HUES48 (cell line): ENCODE measurements around the gene RAD50.

Experiments
- H3K27ac ChIP-seq: one replicate; pipeline ENCODE4 v1.7.0; 2013; ENCODE audit warnings: low read depth, low read length, inconsistent platforms
- H3K27me3 ChIP-seq: 2 replicates; pipeline ENCODE4 v1.6.1; 2013; ENCODE audit warnings: mild to moderate bottlenecking, low read length; ENCODE audit not compliant: control insufficient read depth, insufficient read depth
- H3K36me3 ChIP-seq: 2 replicates; pipeline ENCODE4 v1.6.1; 2013; ENCODE audit warnings: low read length; ENCODE audit not compliant: control insufficient read depth, insufficient read depth
- H3K4me1 ChIP-seq: 2 replicates; pipeline ENCODE4 v1.6.1; 2013; ENCODE audit warnings: mild to moderate bottlenecking, low read length; ENCODE audit not compliant: control insufficient read depth, insufficient read depth
- H3K4me3 ChIP-seq: 2 replicates; pipeline ENCODE4 v1.5.1; 2013; ENCODE audit warnings: mild to moderate bottlenecking, low read depth, low read length
- H3K9ac ChIP-seq: 2 replicates; pipeline ENCODE4 v1.6.1; 2013; ENCODE audit warnings: mild to moderate bottlenecking, low read depth, low read length, moderate library complexity
- H3K9me3 ChIP-seq: 2 replicates; pipeline ENCODE4 v1.6.1; 2013; ENCODE audit warnings: low read length; ENCODE audit not compliant: control insufficient read depth, insufficient read depth

Gene RAD50

DNA sequence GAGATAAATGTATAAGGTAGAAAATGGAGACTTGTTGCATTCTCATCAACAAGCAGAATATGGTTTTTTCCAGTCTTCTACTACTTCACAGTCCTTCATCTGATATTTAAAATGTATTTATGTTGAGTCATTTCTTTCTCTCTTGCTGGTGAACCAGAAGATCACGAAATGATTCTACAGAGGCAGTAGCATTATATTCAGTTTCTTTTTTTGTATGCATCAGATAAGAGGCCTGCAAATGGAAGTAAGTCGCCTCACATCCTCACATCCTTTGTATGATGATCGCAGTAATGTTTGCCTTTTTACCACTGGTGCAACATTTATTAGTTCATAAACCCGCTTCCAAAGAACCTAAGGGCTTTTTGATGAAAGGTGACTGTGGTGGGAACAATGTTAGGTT lies 79.1 kb downstream of the RAD50 start:
- no peaks in the 10 kb centered on the region for H3K9me3 ChIP-seq
- H3K27ac ChIP-seq: no peak overlapping the region
- H3K9ac ChIP-seq: no peak overlapping the region
- peaks cover 47% of the 10 kb centered on the region for H3K36me3 ChIP-seq
- H3K4me3 ChIP-seq: no peak overlapping the region
- no peaks in the 10 kb centered on the region for H3K4me1 ChIP-seq
- H3K27me3 ChIP-seq: no peaks in the 10 kb centered on the region

DNA sequence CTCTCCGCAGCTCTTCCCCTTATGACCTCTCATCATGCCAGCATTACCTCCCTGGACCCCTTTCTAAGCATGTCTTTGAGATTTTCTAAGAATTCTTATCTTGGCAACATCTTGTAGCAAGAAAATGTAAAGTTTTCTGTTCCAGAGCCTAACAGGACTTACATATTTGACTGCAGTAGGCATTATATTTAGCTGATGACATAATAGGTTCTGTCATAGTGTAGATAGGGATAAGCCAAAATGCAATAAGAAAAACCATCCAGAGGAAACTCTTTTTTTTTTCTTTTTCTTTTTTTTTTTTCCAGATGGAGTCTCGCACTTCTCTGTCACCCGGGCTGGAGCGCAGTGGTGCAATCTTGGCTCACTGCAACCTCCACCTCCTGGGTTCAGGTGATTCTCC lies 80.5 kb downstream of the RAD50 start:
- H3K36me3 ChIP-seq: peaks cover 57% of the 10 kb centered on the region

DNA sequence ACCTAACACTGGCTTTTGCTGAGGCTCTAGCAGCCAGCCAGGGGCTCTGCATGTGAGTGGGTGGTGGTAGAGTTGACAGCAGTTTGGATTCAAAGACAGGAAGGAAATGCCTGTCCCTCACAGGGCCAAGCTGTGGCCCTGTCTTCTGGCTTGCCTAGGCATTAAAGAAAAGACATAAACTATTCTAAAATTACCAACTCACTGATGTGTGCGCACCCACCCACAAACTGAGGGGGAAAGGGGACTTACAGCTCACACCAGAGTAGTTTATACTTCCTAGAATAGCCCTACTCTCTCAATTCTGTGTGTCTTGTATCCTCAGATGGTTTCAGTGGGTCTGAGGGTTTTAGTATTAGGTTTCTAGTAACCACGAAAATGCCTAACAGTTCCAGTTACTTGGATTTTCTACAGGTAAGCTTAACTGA lies 82.9 kb downstream of the RAD50 start:
- no peak overlapping the region for H3K9ac ChIP-seq
- H3K4me3 ChIP-seq: no peak overlapping the region
- H3K27me3 ChIP-seq: no peaks in the 10 kb centered on the region
- no peaks in the 10 kb centered on the region for H3K9me3 ChIP-seq
- H3K27ac ChIP-seq: no peak overlapping the region
- H3K4me1 ChIP-seq: peaks cover 11% of the 10 kb centered on the region
- peaks cover 68% of the 10 kb centered on the region for H3K36me3 ChIP-seq

More for the DNA sequence above, 80.5 kb downstream of the RAD50 start:
- no peaks in the 10 kb centered on the region for H3K9me3 ChIP-seq
- H3K27ac ChIP-seq: no peak overlapping the region
- H3K4me3 ChIP-seq: no peak overlapping the region
- H3K9ac ChIP-seq: no peak overlapping the region
- no peaks in the 10 kb centered on the region for H3K27me3 ChIP-seq
- H3K4me1 ChIP-seq: no peaks in the 10 kb centered on the region

DNA sequence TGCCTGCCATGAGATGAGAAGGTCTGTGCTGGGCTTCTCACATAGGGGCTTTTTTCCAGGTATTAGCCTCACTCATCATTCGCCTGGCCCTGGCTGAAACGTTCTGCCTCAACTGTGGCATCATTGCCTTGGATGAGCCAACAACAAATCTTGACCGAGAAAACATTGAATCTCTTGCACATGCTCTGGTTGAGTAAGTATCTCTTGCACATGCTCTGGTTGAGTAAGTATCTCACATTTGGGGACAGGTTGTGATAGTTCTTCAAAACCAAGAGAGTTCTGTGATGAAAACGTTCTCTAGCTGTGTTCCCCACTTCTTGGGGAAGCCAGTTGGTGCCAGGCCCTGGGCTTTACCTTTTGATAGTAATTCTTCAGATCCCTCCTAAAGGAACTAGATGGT lies 83.8 kb downstream of the RAD50 start:
- H3K4me3 ChIP-seq: no peak overlapping the region
- H3K27ac ChIP-seq: no peak overlapping the region
- H3K9me3 ChIP-seq: no peaks in the 10 kb centered on the region
- peaks cover 67% of the 10 kb centered on the region for H3K36me3 ChIP-seq
- peaks cover 11% of the 10 kb centered on the region for H3K4me1 ChIP-seq
- no peaks in the 10 kb centered on the region for H3K27me3 ChIP-seq
- H3K9ac ChIP-seq: no peak overlapping the region

DNA sequence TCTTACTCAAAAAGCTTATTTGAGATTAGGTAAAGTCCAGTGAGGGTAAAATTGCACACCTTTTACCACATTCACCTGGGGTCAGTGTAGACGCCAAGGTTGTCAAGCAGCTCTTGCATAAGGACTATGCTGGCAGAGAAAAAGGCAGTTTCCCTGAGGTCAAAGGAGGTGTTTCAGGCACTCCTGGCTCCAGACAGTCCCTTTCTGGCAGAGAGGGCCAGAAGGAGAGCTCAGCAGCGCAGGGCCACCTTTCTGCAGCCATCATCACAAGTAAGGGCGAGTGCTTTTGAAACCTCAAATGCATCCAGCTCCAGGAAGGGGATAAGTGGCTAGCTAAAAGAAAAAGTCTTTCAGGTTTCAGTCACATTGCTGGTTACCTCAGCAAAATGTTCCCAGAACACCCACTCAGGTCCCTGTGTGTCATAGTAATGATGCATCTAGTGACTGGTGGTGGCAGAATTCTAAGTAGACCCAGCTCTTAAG lies 84.5 kb downstream of the RAD50 start:
- Histone ChIP-seq H3K27ac (no peak overlapping the region), H3K4me3 (no peak overlapping the region), H3K36me3 (peaks cover 60% of the 10 kb centered on the region), H3K4me1 (peaks cover 11% of the 10 kb centered on the region), H3K9ac (no peak overlapping the region), H3K27me3 (no peaks in the 10 kb centered on the region), H3K9me3 (no peaks in the 10 kb centered on the region)

DNA sequence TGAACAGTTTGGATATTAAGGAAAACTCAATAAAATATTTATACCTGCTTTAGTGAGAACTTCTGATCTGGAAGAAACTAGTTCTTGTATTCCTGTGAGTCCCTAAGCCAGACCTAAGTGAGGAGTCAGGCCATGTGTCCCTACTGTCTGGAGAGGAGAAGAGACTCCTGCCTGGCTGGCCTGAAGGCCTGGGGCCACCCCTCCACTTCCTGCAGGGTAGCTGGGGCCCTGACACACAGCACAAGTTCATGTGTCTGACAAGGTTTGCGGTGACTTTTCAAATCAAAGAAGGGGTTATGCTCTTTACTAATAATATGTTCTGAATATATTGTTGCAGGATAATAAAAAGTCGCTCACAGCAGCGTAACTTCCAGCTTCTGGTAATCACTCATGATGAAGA lies 85.1 kb downstream of the RAD50 start:
- H3K4me1 ChIP-seq: peaks cover 11% of the 10 kb centered on the region
- no peaks in the 10 kb centered on the region for H3K9me3 ChIP-seq
- H3K27ac ChIP-seq: no peak overlapping the region
- H3K4me3 ChIP-seq: no peak overlapping the region
- no peak overlapping the region for H3K9ac ChIP-seq
- H3K27me3 ChIP-seq: no peaks in the 10 kb centered on the region
- peaks cover 60% of the 10 kb centered on the region for H3K36me3 ChIP-seq

DNA sequence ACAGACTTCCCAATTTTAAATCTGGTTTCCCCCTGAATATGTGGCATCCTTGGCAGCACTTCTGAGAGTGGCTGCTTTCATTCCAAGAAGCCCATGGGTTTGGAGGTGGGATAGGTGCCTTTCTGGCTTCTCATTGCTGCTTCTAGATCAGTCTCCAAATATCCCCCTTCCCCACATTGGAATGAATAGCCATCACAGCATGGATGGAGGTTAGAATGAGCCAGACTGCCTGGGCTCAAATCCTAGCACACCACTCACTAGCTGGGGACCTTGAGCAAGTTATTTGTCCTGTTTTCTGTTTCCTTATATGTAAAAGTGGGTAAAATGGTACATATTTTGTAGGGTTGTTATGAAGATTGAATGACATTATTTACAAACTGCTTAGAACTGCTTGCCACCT lies 87.4 kb downstream of the RAD50 start:
- H3K4me3 ChIP-seq: no peak overlapping the region
- no peaks in the 10 kb centered on the region for H3K27me3 ChIP-seq
- no peak overlapping the region for H3K27ac ChIP-seq
- H3K36me3 ChIP-seq: peaks cover 40% of the 10 kb centered on the region
- peaks cover 11% of the 10 kb centered on the region for H3K4me1 ChIP-seq
- H3K9ac ChIP-seq: no peak overlapping the region
- H3K9me3 ChIP-seq: no peaks in the 10 kb centered on the region; the same call in 1 of the 2 replicates

DNA sequence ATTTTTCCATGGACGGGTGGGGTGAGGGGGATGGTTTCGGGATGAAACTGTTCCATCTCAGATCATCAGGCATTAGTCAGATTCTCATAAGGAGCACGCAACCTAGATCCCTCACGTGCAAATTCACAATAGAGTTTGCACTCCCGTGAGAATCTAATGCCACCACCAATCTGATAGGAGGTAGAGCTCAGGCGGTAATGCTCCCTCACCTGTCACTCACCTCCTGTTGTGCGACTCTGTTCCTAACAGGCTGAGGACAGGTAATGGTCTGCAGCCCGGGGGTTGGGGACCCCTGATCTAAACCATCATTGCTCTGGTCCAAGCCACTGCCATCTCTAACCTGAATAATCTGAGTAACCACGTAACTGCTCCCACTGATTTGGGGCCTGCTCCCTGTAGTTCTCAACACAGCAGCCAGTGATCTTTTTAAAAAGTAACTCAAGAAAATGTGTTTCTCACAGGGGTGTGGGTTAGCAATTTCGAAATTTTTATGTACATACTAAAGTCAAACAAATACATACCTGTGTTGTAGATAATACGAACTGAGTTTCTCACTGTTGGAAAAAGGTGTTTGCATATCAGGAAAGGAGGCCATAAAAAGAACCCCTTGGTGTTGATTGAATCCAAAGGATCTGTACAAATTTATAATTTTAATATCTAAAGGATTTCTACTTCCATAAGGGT lies 89.9 kb downstream of the RAD50 start:
- H3K36me3 ChIP-seq: peaks cover 16% of the 10 kb centered on the region
- H3K9ac ChIP-seq: no peak overlapping the region
- H3K27ac ChIP-seq: no peak overlapping the region
- H3K4me1 ChIP-seq: peaks cover 11% of the 10 kb centered on the region
- no peaks in the 10 kb centered on the region; the same call in 1 of the 2 replicates for H3K9me3 ChIP-seq
- H3K4me3 ChIP-seq: no peak overlapping the region
- H3K27me3 ChIP-seq: no peaks in the 10 kb centered on the region

DNA sequence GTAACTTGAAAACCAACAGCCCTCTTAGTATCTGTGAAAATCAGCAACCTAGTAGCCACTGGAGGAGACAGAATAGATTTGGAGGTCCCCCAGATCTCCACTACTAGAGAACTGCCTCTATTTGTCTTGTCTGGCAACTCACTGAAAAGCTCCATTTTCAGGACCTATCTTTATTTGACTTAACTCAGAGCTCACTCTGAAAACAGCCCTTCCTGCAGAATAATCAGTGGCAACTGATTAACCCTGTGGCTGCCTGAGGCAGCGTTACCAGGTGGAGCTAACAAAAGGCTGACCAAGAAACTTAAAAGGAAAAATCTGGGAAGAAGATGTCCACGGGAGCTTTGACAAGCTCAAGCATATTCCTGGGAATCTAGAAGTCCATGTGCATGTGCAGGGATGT lies 90.7 kb downstream of the RAD50 start:
- H3K4me1 ChIP-seq: peaks cover 11% of the 10 kb centered on the region
- H3K4me3 ChIP-seq: no peak overlapping the region
- no peaks in the 10 kb centered on the region; the same call in 1 of the 2 replicates for H3K9me3 ChIP-seq
- no peak overlapping the region for H3K9ac ChIP-seq
- H3K36me3 ChIP-seq: peaks cover 9% of the 10 kb centered on the region
- H3K27ac ChIP-seq: no peak overlapping the region
- H3K27me3 ChIP-seq: no peaks in the 10 kb centered on the region

DNA sequence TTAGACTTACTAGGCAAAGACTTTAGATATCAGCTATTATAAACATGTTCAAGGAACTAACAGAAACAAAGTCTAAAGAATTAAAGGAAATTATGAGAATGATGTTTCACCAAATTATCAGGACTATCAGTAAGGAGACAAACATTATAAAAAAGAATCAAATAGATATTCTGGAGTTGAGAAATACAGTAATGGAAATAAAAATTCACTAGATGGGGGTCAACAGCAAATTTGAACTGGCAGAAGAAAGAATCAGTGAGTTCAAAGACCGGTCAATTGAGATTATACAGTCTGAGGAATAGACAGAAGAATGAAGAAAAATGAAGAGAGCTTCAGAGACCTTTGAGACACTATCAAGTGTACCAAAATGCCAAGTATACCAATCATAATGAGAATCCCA lies 91.6 kb downstream of the RAD50 start:
- H3K4me3 ChIP-seq: no peak overlapping the region
- peaks cover 11% of the 10 kb centered on the region for H3K4me1 ChIP-seq
- no peak overlapping the region for H3K9ac ChIP-seq
- H3K27ac ChIP-seq: no peak overlapping the region
- 0 out of 2 replicates have a peak, but pooled peaks cover under 1% of the 10 kb centered on the region for H3K36me3 ChIP-seq
- no peaks in the 10 kb centered on the region; the same call in 1 of the 2 replicates for H3K9me3 ChIP-seq
- H3K27me3 ChIP-seq: no peaks in the 10 kb centered on the region

DNA sequence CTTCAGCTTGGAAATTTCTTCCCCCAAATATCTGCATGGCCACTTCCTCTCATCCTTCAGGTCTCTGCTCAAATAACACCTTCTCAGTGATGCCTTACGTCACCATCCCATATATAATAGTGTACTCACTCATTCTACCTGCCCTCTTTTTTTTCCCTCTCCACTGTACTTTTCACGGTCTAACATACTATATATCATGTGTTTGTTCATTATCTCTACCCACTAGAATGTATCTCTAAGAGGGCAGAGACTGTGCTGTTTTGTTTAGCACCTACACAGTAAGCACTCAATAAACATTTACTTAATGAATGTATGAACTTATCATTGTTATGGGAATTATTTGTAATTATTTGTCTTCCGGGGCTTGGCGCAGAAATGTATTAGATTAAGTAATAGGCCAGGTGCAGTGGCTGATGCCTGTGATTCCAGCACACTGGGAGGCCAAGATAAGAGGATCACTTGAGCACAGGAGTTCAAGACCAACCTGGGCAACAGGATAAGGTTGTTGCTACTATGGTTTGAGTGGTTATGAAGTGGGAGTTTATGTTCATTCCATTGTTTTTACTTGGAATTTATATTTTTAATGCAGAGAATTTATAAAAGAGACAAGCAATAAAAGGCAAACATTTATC lies 95.2 kb downstream of the RAD50 start:
- Histone ChIP-seq H3K27me3 (peaks cover 30% of the 10 kb centered on the region), H3K4me3 (no peak overlapping the region), H3K9me3 (no peaks in the 10 kb centered on the region; the same call in 1 of the 2 replicates), H3K4me1 (peaks cover 7% of the 10 kb centered on the region; the same call in 1 of the 2 replicates), H3K36me3 (no peaks in the 10 kb centered on the region), H3K27ac (no peak overlapping the region), H3K9ac (no peak overlapping the region)
